Testis (tissue), 2 donors: Measurements from ENCODE around the gene TNPO1.

ENCODE experiments used
- POLR2A ChIP-seq: fragments of 450-650 bp; IDR thresholded peaks from one replicate; pipeline ENCODE4 v1.6.1; 2017; ENCODE audit warnings: antibody characterized with exemption, mild to moderate bottlenecking, moderate library complexity
- TF ChIP-seq, protein P1 (sequence below), 3 experiments: fragments of 450-650 bp in 2 of 3; fragments of 200-600 bp in 1 of 3; sonication (generic) in 1 of 3; IDR thresholded peaks; one replicate each; pipeline ENCODE4 v1.5.1; 2016 to 2019; ENCODE audit warnings: antibody characterized with exemption in 3 of 3, mild to moderate bottlenecking in 2 of 3, moderate library complexity in 1 of 3

GRCh38 chr5:72854419-72854818 is 38.0 kb downstream of the TNPO1 start:
- TF ChIP-seq, protein P1, sequence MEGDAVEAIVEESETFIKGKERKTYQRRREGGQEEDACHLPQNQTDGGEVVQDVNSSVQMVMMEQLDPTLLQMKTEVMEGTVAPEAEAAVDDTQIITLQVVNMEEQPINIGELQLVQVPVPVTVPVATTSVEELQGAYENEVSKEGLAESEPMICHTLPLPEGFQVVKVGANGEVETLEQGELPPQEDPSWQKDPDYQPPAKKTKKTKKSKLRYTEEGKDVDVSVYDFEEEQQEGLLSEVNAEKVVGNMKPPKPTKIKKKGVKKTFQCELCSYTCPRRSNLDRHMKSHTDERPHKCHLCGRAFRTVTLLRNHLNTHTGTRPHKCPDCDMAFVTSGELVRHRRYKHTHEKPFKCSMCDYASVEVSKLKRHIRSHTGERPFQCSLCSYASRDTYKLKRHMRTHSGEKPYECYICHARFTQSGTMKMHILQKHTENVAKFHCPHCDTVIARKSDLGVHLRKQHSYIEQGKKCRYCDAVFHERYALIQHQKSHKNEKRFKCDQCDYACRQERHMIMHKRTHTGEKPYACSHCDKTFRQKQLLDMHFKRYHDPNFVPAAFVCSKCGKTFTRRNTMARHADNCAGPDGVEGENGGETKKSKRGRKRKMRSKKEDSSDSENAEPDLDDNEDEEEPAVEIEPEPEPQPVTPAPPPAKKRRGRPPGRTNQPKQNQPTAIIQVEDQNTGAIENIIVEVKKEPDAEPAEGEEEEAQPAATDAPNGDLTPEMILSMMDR (IDR thresholded peaks at IDR 0.05): no peak
- TF ChIP-seq POLR2A: no peak
